CD4-positive, CD25-positive, alpha-beta regulatory T cell (primary cell): ENCODE results near the gene DUSP18. TPM values are rescaled to one million over a fixed set of nuclear protein-coding genes. Genes with fewer than 3 reads are reported as not detected.

Source experiments
- ATAC-seq, 2 donors: fragments of 150-1000 bp; cut with Tn5 transposase; one replicate each; pipeline ENCODE4 v1.10.0; 2021; ENCODE audit warnings: low read depth in 2 of 2, moderate number of reproducible peaks in 2 of 2, moderate library complexity in 1 of 2
- DNase-seq, 3 donors: peaks; one replicate each; pipeline versions ENCODE4 v3.0.0 to v3.0.0-alpha.2; 2012 to 2022; ENCODE audit warnings: mixed read lengths in 1 of 3
- H3K27ac ChIP-seq: one replicate; pipeline ENCODE4 v1.7.0; 2013; ENCODE audit warnings: mild to moderate bottlenecking, low read length; ENCODE audit not compliant: insufficient read depth, poor library complexity, severe bottlenecking
- H3K27me3 ChIP-seq: one replicate; pipeline ENCODE4 v1.7.0; 2013; ENCODE audit warnings: low read length; ENCODE audit not compliant: control insufficient read depth, insufficient read depth
- H3K36me3 ChIP-seq: one replicate; pipeline ENCODE4 v1.7.0; 2013; ENCODE audit warnings: mild to moderate bottlenecking, low read length, moderate library complexity; ENCODE audit not compliant: control insufficient read depth, insufficient read depth
- H3K4me1 ChIP-seq: 2 replicates; pipeline ENCODE4 v1.7.0; 2013; ENCODE audit warnings: mild to moderate bottlenecking, low read length; ENCODE audit not compliant: insufficient read depth, control insufficient read depth, poor library complexity, severe bottlenecking
- H3K4me3 ChIP-seq: one replicate; pipeline ENCODE4 v1.7.0; 2013; ENCODE audit warnings: low read depth, mild to moderate bottlenecking, low read length, moderate library complexity
- H3K9me3 ChIP-seq, 2 experiments: 1 replicate in 1 of 2; 2 replicates in 1 of 2; pipeline ENCODE4 v1.7.0; 2013; ENCODE audit warnings: low read length in 2 of 2, mild to moderate bottlenecking in 1 of 2, moderate library complexity in 1 of 2; ENCODE audit not compliant: control insufficient read depth in 2 of 2
- H3K27ac Mint-ChIP-seq, 3 donors: one replicate each; pipeline ENCODE4 v1.8.0; 2020 to 2022; ENCODE audit warnings: mild to moderate bottlenecking in 3 of 3, mixed read lengths in 3 of 3, moderate library complexity in 2 of 3
- H3K27me3 Mint-ChIP-seq: one replicate; pipeline ENCODE4 v1.8.0; 2022; ENCODE audit warnings: mild to moderate bottlenecking, mixed read lengths
- H3K36me3 Mint-ChIP-seq: one replicate; pipeline ENCODE4 v1.8.0; 2020; ENCODE audit warnings: mixed read lengths
- H3K4me1 Mint-ChIP-seq, 4 donors: one replicate each; pipeline ENCODE4 v1.8.0; 2020 to 2022; ENCODE audit warnings: mixed read lengths in 4 of 4, mild to moderate bottlenecking in 1 of 4
- H3K4me3 Mint-ChIP-seq, 4 donors: one replicate each; pipeline ENCODE4 v1.8.0; 2020 to 2022; ENCODE audit warnings: mild to moderate bottlenecking in 4 of 4, mixed read lengths in 4 of 4, moderate library complexity in 3 of 4
- H3K9me3 Mint-ChIP-seq, 7 donors: one replicate each; pipeline ENCODE4 v1.8.0; 2020 to 2022; ENCODE audit warnings: mixed read lengths in 7 of 7, mild to moderate bottlenecking in 3 of 7, moderate library complexity in 2 of 7
- polyA plus RNA-seq, 4 donors: library from polyadenylated mRNA; unstranded; fragments of 300-500 nt; fragmentation: Illumina TruSeq; gene quantifications; one replicate each; pipeline ENCODE4 v1.2.3, GENCODE V29; 2021
- total RNA-seq: library from RNA; stranded (reverse); gene quantifications from one replicate; pipeline ENCODE4 v1.2.3, GENCODE V29; 2022

The DUSP18 gene
- total and polyA plus RNA-seq, 5 donors from 2014 or later = 11.4 to 20.2 (median 14.0) TPM

GRCh38 chr22:30674482-30674881 is 6.8 kb upstream of the DUSP18 start:
- Mint-ChIP-seq H3K36me3 (no peaks in the 10 kb centered on the region), H3K9me3 (no peaks in the 10 kb centered on the region), H3K27ac (no peak overlapping the region), H3K4me3 (no peak overlapping the region), H3K27me3 (peaks cover 5% of the 10 kb centered on the region), H3K4me1 (no peaks in the 10 kb centered on the region)
- Histone ChIP-seq H3K4me3 (no peak overlapping the region), H3K36me3 (no peaks in the 10 kb centered on the region), H3K27ac (no peak overlapping the region), H3K4me1 (no peaks in the 10 kb centered on the region), H3K9me3 (no peaks in the 10 kb centered on the region), H3K27me3 (no peaks in the 10 kb centered on the region)
- no peak for ATAC-seq
- DNase-seq = no peak

- H3K9me3 Mint-ChIP-seq = no peaks in the 10 kb centered on the region
- H3K27me3 Mint-ChIP-seq = no peaks in the 10 kb centered on the region
- no peak for DNase-seq
- Histone ChIP-seq H3K36me3 (no peaks in the 10 kb centered on the region), H3K9me3 (no peaks in the 10 kb centered on the region), H3K27ac (no peak overlapping the region), H3K27me3 (no peaks in the 10 kb centered on the region), H3K4me1 (peaks cover 3% of the 10 kb centered on the region), H3K4me3 (no peak overlapping the region)
- peaks cover 0 to 6% (median 2%) of the 10 kb centered on the region in 4 donors for H3K4me1 Mint-ChIP-seq
- no peak for ATAC-seq
- H3K27ac Mint-ChIP-seq = no peak overlapping the region
- no peaks in the 10 kb centered on the region for H3K36me3 Mint-ChIP-seq
- H3K4me3 Mint-ChIP-seq = no peak overlapping the region
Observed at GRCh38 chr22:30673136-30673535, 5.5 kb upstream of the DUSP18 start.

GRCh38 chr22:30671071-30671470 is 3.4 kb upstream of the DUSP18 start:
- Histone ChIP-seq H3K27ac (no peak overlapping the region), H3K4me3 (no peak overlapping the region), H3K4me1 (peaks cover 20% of the 10 kb centered on the region), H3K27me3 (no peaks in the 10 kb centered on the region), H3K9me3 (no peaks in the 10 kb centered on the region), H3K36me3 (no peaks in the 10 kb centered on the region)
- ATAC-seq (no peak), DNase-seq (no peak)
- H3K36me3 Mint-ChIP-seq = no peaks in the 10 kb centered on the region
- peak overlapping the region in 1 of 4 donors; percentile 55 for H3K4me3 Mint-ChIP-seq
- H3K4me1 Mint-ChIP-seq = peaks cover 6 to 21% (median 12%) of the 10 kb centered on the region in 4 donors
- H3K27me3 Mint-ChIP-seq = no peaks in the 10 kb centered on the region
- no peaks in the 10 kb centered on the region for H3K9me3 Mint-ChIP-seq
- no peak overlapping the region for H3K27ac Mint-ChIP-seq

- Mint-ChIP-seq H3K36me3 (peaks cover 12% of the 10 kb centered on the region), H3K4me3 (peak overlapping the region; percentile 90 to 100 (median 96)), H3K4me1 (peaks cover 6 to 47% (median 25%) of the 10 kb centered on the region in 4 donors), H3K9me3 (no peaks in the 10 kb centered on the region), H3K27me3 (no peaks in the 10 kb centered on the region), H3K27ac (peak overlapping the region; percentile 87 to 97 (median 91))
- no peaks in the 10 kb centered on the region for H3K27me3 ChIP-seq
- no peak overlapping the region for H3K27ac ChIP-seq
- no peaks in the 10 kb centered on the region for H3K9me3 ChIP-seq
- DNase-seq (no peak), ATAC-seq (no peak)
- H3K36me3 ChIP-seq = peaks cover 7% of the 10 kb centered on the region
- H3K4me1 ChIP-seq = peaks cover 23% of the 10 kb centered on the region
- peak overlapping the region; percentile 57 for H3K4me3 ChIP-seq
Observed at GRCh38 chr22:30668386-30668710, 673 bp upstream of the DUSP18 start.

- Histone ChIP-seq H3K36me3 (peaks cover 18% of the 10 kb centered on the region), H3K9me3 (no peaks in the 10 kb centered on the region), H3K27ac (peak overlapping the region; percentile 49), H3K27me3 (no peaks in the 10 kb centered on the region), H3K4me3 (peak overlapping the region; percentile 89), H3K4me1 (peaks cover 23% of the 10 kb centered on the region)
- DNase-seq (peak in 1 of 3 donors; percentile 26), ATAC-seq (no peak)
- Mint-ChIP-seq H3K4me3 (peak overlapping the region; percentile 90 to 100 (median 96)), H3K36me3 (peaks cover 22% of the 10 kb centered on the region), H3K9me3 (no peaks in the 10 kb centered on the region), H3K4me1 (peaks cover 9 to 48% (median 29%) of the 10 kb centered on the region in 4 donors), H3K27ac (peak overlapping the region; percentile 74 to 97 (median 91)), H3K27me3 (no peaks in the 10 kb centered on the region)
Observed at GRCh38 chr22:30667107-30667493, 575 bp downstream of the DUSP18 start.

- H3K27me3 Mint-ChIP-seq = no peaks in the 10 kb centered on the region
- H3K4me1 Mint-ChIP-seq = peaks cover 9 to 48% (median 29%) of the 10 kb centered on the region in 4 donors
- no peak overlapping the region for H3K4me3 ChIP-seq
- H3K36me3 ChIP-seq = peaks cover 25% of the 10 kb centered on the region
- H3K4me3 Mint-ChIP-seq = peak overlapping the region; percentile 50 to 95 (median 84)
- no peaks in the 10 kb centered on the region for H3K9me3 Mint-ChIP-seq
- no peaks in the 10 kb centered on the region for H3K27me3 ChIP-seq
- DNase-seq = no peak
- H3K27ac Mint-ChIP-seq = peak overlapping the region in 1 of 3 donors; percentile 23
- peaks cover 23% of the 10 kb centered on the region for H3K4me1 ChIP-seq
- ATAC-seq = no peak
- peaks cover 29% of the 10 kb centered on the region for H3K36me3 Mint-ChIP-seq
- H3K9me3 ChIP-seq = no peaks in the 10 kb centered on the region
- no peak overlapping the region for H3K27ac ChIP-seq
Observed at GRCh38 chr22:30665786-30666185, 1.9 kb downstream of the DUSP18 start.

- Histone ChIP-seq H3K27me3 (no peaks in the 10 kb centered on the region), H3K27ac (no peak overlapping the region), H3K4me3 (no peak overlapping the region), H3K36me3 (peaks cover 25% of the 10 kb centered on the region), H3K9me3 (no peaks in the 10 kb centered on the region), H3K4me1 (peaks cover 23% of the 10 kb centered on the region)
- H3K9me3 Mint-ChIP-seq = no peaks in the 10 kb centered on the region
- peak overlapping the region in 3 of 4 donors; percentile 15 to 90 (median 79) for H3K4me3 Mint-ChIP-seq
- DNase-seq (no peak), ATAC-seq (no peak)
- H3K27ac Mint-ChIP-seq = peak overlapping the region in 2 of 3 donors; percentile 14 to 23
- peaks cover 33% of the 10 kb centered on the region for H3K36me3 Mint-ChIP-seq
- H3K27me3 Mint-ChIP-seq = no peaks in the 10 kb centered on the region
- H3K4me1 Mint-ChIP-seq = peaks cover 12 to 51% (median 31%) of the 10 kb centered on the region in 4 donors
Observed at GRCh38 chr22:30665266-30665665, 2.4 kb downstream of the DUSP18 start.

- Mint-ChIP-seq H3K4me3 (peak overlapping the region in 3 of 4 donors; percentile 21 to 90 (median 79)), H3K36me3 (peaks cover 38% of the 10 kb centered on the region), H3K4me1 (peaks cover 16 to 56% (median 33%) of the 10 kb centered on the region in 4 donors), H3K9me3 (no peaks in the 10 kb centered on the region), H3K27ac (peak overlapping the region in 2 of 3 donors; percentile 14 to 23), H3K27me3 (no peaks in the 10 kb centered on the region)
- Histone ChIP-seq H3K4me3 (no peak overlapping the region), H3K36me3 (peaks cover 28% of the 10 kb centered on the region), H3K27ac (no peak overlapping the region), H3K4me1 (peaks cover 23% of the 10 kb centered on the region), H3K9me3 (no peaks in the 10 kb centered on the region), H3K27me3 (no peaks in the 10 kb centered on the region)
- no peak for DNase-seq
- ATAC-seq = no peak
Observed at GRCh38 chr22:30664798-30665197, 2.9 kb downstream of the DUSP18 start.
